Neuronal stem cell (in vitro differentiated cells): Measurements from ENCODE around the gene PACSIN2.

Source experiments
- DNase-seq: peaks from one replicate; pipeline ENCODE4 v3.0.0-alpha.2; 2013; ENCODE audit warnings: low spot score
- H2AFZ ChIP-seq: one replicate; pipeline ENCODE4 v1.6.1; 2013; ENCODE audit warnings: mild to moderate bottlenecking, low read length, inconsistent platforms
- H2AK5ac ChIP-seq: 2 replicates; pipeline ENCODE4 v1.6.1; 2013; ENCODE audit warnings: low read depth, mild to moderate bottlenecking, inconsistent platforms, low read length, moderate library complexity, mixed read lengths
- H2BK120ac ChIP-seq: 2 replicates; pipeline ENCODE4 v1.6.1; 2013; ENCODE audit warnings: low read depth, mild to moderate bottlenecking, inconsistent platforms, low read length, moderate library complexity, mixed read lengths
- H2BK12ac ChIP-seq: one replicate; pipeline ENCODE4 v1.6.1; 2013; ENCODE audit warnings: low read length, inconsistent platforms
- H2BK15ac ChIP-seq: 2 replicates; pipeline ENCODE4 v1.6.1; 2013; ENCODE audit warnings: mild to moderate bottlenecking, low read length, inconsistent platforms, mixed read lengths
- H2BK5ac ChIP-seq: one replicate; pipeline ENCODE4 v1.6.1; 2013; ENCODE audit warnings: inconsistent platforms, mild to moderate bottlenecking, low read length, moderate library complexity
- H3K14ac ChIP-seq: one replicate; pipeline ENCODE4 v1.6.1; 2013; ENCODE audit warnings: low read length, inconsistent platforms
- H3K18ac ChIP-seq: 2 replicates; pipeline ENCODE4 v1.6.1; 2013; ENCODE audit warnings: low read length, inconsistent platforms
- H3K23ac ChIP-seq: 2 replicates; pipeline ENCODE4 v1.6.1; 2013; ENCODE audit warnings: low read depth, mild to moderate bottlenecking, mixed read lengths, low read length, inconsistent platforms; ENCODE audit not compliant: poor library complexity
- H3K27ac ChIP-seq: replicated peaks from 3 replicates; pipeline ENCODE4 v1.5.1; 2013; ENCODE audit warnings: low read length, inconsistent platforms
- H3K27me3 ChIP-seq, 3 experiments: 2 replicates each; pipeline ENCODE4 v1.6.1; 2013; ENCODE audit warnings: low read length in 3 of 3, mild to moderate bottlenecking in 2 of 3, inconsistent platforms in 1 of 3, low read depth in 1 of 3, mixed read lengths in 1 of 3, moderate library complexity in 1 of 3; ENCODE audit not compliant: control insufficient read depth in 3 of 3, insufficient read depth in 3 of 3
- H3K36me3 ChIP-seq, 2 donors: replicated peaks in 1 of 2; 2 replicates each; pipeline ENCODE4 v1.6.1; 2013; ENCODE audit warnings: low read length in 2 of 2; ENCODE audit not compliant: control insufficient read depth in 2 of 2, insufficient read depth in 2 of 2
- H3K4ac ChIP-seq: 2 replicates; pipeline ENCODE4 v1.6.1; 2013; ENCODE audit warnings: inconsistent platforms, mild to moderate bottlenecking, low read length, moderate library complexity
- H3K4me1 ChIP-seq, 2 donors: 1 replicate in 1 of 2; 2 replicates in 1 of 2; pipeline ENCODE4 v1.6.1; 2013; ENCODE audit warnings: low read length in 2 of 2, low read depth in 1 of 2; ENCODE audit not compliant: control insufficient read depth in 2 of 2, insufficient read depth in 1 of 2
- H3K4me2 ChIP-seq: one replicate; pipeline ENCODE4 v1.6.1; 2013; ENCODE audit warnings: mild to moderate bottlenecking, low read length, inconsistent platforms; ENCODE audit not compliant: insufficient read depth, poor library complexity, severe bottlenecking
- H3K4me3 ChIP-seq, 2 donors: 2 replicates each; pipeline ENCODE4 v1.5.1; 2013; ENCODE audit warnings: low read length in 2 of 2, mild to moderate bottlenecking in 2 of 2, inconsistent platforms in 1 of 2, moderate library complexity in 1 of 2
- H3K79me1 ChIP-seq: one replicate; pipeline ENCODE4 v1.6.1; 2013; ENCODE audit warnings: low read depth, mild to moderate bottlenecking, inconsistent platforms, low read length, moderate library complexity
- H3K9ac ChIP-seq: one replicate; pipeline ENCODE4 v1.6.1; 2013; ENCODE audit warnings: mild to moderate bottlenecking, low read depth, low read length, inconsistent platforms; ENCODE audit not compliant: poor library complexity
- H3K9me3 ChIP-seq, 2 donors: replicated peaks in 1 of 2; 2 replicates each; pipeline versions ENCODE3 to v1.6.1; 2013; ENCODE audit warnings: low read length in 2 of 2, mild to moderate bottlenecking in 2 of 2, inconsistent platforms in 1 of 2, low read depth in 1 of 2, mixed read lengths in 1 of 2, moderate library complexity in 1 of 2; ENCODE audit not compliant: control insufficient read depth in 2 of 2, insufficient read depth in 1 of 2
- H4K8ac ChIP-seq: one replicate; pipeline ENCODE4 v1.6.1; 2013; ENCODE audit warnings: low read depth, mild to moderate bottlenecking, inconsistent platforms, low read length, moderate library complexity
- H4K91ac ChIP-seq: one replicate; pipeline ENCODE4 v1.6.1; 2013; ENCODE audit warnings: low read length, low read depth, mild to moderate bottlenecking, inconsistent platforms; ENCODE audit not compliant: poor library complexity
- WGBS, 2 donors: extraction: QIAGEN DNeasy Blood & Tissue Kit; methylation state at CpG; one replicate each; pipeline ENCODE4 v1.1.7; 2013; ENCODE audit warnings: missing lambda C conversion rate in 2 of 2, mixed read lengths in 1 of 2; ENCODE audit not compliant: insufficient read length in 2 of 2, insufficient replicate concordance in 1 of 2; ENCODE audit errors: extremely low coverage in 2 of 2; 5-methylcytosine and 5-hydroxymethylcytosine counted together

The PACSIN2 gene

GRCh38 chr22:42979606-42980005 lies 35.3 kb downstream of the PACSIN2 start:
- no peaks in the 10 kb centered on the region for H3K27me3 ChIP-seq
- no peak overlapping the region for H3K14ac ChIP-seq
- H3K9me3 ChIP-seq: no peaks in the 10 kb centered on the region
- no peak overlapping the region for H2BK12ac ChIP-seq
- no peak overlapping the region for H3K4ac ChIP-seq
- H3K4me3 ChIP-seq: no peak overlapping the region
- H3K18ac ChIP-seq: no peak overlapping the region
- H3K27ac ChIP-seq: no peak overlapping the region
- no peak overlapping the region for H4K91ac ChIP-seq
- H3K4me1 ChIP-seq: peaks cover 4 to 12% of the 10 kb centered on the region in 2 donors
- H2AFZ ChIP-seq: no peak overlapping the region
- H3K36me3 ChIP-seq: no peaks in the 10 kb centered on the region
- H3K4me2 ChIP-seq: no peak overlapping the region
- H2BK120ac ChIP-seq: no peak overlapping the region
- DNase-seq: no peak
- WGBS, 2 donors: 100% methylated on average over 1 of the region's 4 CpGs
- no peak overlapping the region for H3K9ac ChIP-seq
- H2BK15ac ChIP-seq: no peak overlapping the region
- no peak overlapping the region for H2BK5ac ChIP-seq
- no peak overlapping the region for H4K8ac ChIP-seq
- no peaks in the 10 kb centered on the region for H3K79me1 ChIP-seq
- no peak overlapping the region for H2AK5ac ChIP-seq
- H3K23ac ChIP-seq: no peak overlapping the region

GRCh38 chr22:42978453-42979103 lies 36.4 kb downstream of the PACSIN2 start:
- Histone ChIP-seq H3K79me1 (no peaks in the 10 kb centered on the region), H3K9me3 (no peaks in the 10 kb centered on the region), H3K27me3 (no peaks in the 10 kb centered on the region), H3K4ac (no peak overlapping the region), H2BK12ac (no peak overlapping the region), H2AK5ac (no peak overlapping the region), H4K91ac (no peak overlapping the region), H3K23ac (no peak overlapping the region), H3K18ac (peak overlapping the region; percentile 83), H4K8ac (no peak overlapping the region), H3K27ac (peak overlapping the region; percentile 0), H2BK15ac (no peak overlapping the region), H3K4me2 (no peak overlapping the region), H2AFZ (no peak overlapping the region), H3K4me1 (peaks cover 4 to 14% of the 10 kb centered on the region in 2 donors), H3K14ac (no peak overlapping the region), H2BK120ac (no peak overlapping the region), H3K36me3 (no peaks in the 10 kb centered on the region), H2BK5ac (no peak overlapping the region), H3K4me3 (no peak overlapping the region), H3K9ac (no peak overlapping the region)
- peak; percentile 24 for DNase-seq
- WGBS, 2 donors: no CpG with 5 or more reads among the region's 5 CpGs

DNA sequence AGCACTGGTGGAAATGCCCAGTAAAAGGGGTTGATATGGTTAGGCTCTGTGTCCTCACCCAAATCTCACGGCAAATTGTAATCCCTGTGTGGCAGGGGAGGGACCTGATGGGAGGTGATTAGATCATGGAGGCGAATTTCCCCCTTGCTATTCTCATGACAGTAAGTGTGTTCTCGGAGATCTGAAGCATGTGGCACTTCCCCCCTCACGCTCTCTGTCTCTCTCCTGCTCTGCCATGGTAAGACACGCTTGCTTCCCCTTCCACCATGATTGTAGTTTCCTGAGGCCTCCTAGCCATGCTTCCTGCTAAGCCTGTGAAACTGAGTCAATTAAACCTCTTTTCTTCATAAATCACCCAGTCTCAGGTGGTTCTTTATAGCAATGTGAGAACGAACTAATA lies 37.4 kb downstream of the PACSIN2 start:
- no peak overlapping the region for H3K27ac ChIP-seq
- no peak overlapping the region for H2BK12ac ChIP-seq
- H4K91ac ChIP-seq: no peak overlapping the region
- H3K27me3 ChIP-seq: no peaks in the 10 kb centered on the region
- no peaks in the 10 kb centered on the region for H3K36me3 ChIP-seq
- H2BK120ac ChIP-seq: no peak overlapping the region
- no peaks in the 10 kb centered on the region for H3K9me3 ChIP-seq
- no peak overlapping the region for H3K4me3 ChIP-seq
- H3K4ac ChIP-seq: no peak overlapping the region
- H3K4me2 ChIP-seq: no peak overlapping the region
- no peak overlapping the region for H3K18ac ChIP-seq
- no CpG with 5 or more reads among the region's 6 CpGs for WGBS, 2 donors
- H2AFZ ChIP-seq: no peak overlapping the region
- H2BK15ac ChIP-seq: no peak overlapping the region
- H4K8ac ChIP-seq: no peak overlapping the region
- H3K79me1 ChIP-seq: no peaks in the 10 kb centered on the region
- H3K4me1 ChIP-seq: peaks cover 6 to 16% of the 10 kb centered on the region in 2 donors
- no peak for DNase-seq
- no peak overlapping the region for H3K9ac ChIP-seq
- no peak overlapping the region for H2AK5ac ChIP-seq
- H2BK5ac ChIP-seq: no peak overlapping the region
- H3K23ac ChIP-seq: no peak overlapping the region
- no peak overlapping the region for H3K14ac ChIP-seq

DNA sequence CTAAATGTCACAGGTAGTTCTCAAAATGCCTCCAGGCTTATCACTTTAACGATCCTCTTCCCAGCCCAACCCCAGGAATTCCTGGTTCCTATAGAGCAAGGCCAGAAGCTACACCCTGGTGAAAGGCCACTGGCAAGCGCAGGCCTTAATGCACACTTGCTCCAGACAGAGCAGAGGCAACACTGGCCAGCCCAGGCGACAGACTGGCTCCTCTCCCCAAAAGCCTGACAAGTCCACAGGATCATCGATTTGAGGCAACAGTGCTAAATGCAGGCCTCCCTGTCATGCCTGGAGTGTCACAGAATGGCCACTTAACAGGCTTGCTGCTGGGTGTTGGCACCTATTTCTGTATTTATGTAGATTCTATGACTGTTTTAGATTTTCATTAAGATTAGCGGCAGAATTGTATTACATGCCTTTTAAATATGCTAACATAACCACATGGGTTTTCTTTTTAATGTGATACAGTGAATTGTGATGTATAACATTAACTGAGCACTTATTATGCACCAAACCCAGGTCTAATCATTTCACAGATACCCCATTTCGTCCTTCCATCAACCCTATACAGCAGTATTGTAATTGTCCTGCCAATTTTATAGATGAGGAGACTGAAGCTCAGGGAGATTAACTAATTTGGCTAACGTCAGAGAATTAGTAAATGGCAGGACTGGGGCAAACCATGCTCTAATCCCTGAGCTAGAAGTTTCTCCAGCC lies 38.6 kb downstream of the PACSIN2 start:
- WGBS, 2 donors: no CpG with 5 or more reads among the region's 7 CpGs
- H3K4me2 ChIP-seq: no peak overlapping the region
- H3K4me1 ChIP-seq: peaks cover 6 to 16% of the 10 kb centered on the region in 2 donors
- H3K9ac ChIP-seq: no peak overlapping the region
- H3K4ac ChIP-seq: no peak overlapping the region
- no peaks in the 10 kb centered on the region for H3K36me3 ChIP-seq
- no peak overlapping the region for H2BK12ac ChIP-seq
- H3K9me3 ChIP-seq: no peaks in the 10 kb centered on the region
- H4K91ac ChIP-seq: no peak overlapping the region
- H2BK120ac ChIP-seq: no peak overlapping the region
- H2BK5ac ChIP-seq: no peak overlapping the region
- H2AK5ac ChIP-seq: no peak overlapping the region
- no peaks in the 10 kb centered on the region for H3K79me1 ChIP-seq
- H3K27ac ChIP-seq: no peak overlapping the region
- H3K18ac ChIP-seq: no peak overlapping the region
- H3K14ac ChIP-seq: no peak overlapping the region
- no peak overlapping the region for H2BK15ac ChIP-seq
- no peak overlapping the region for H2AFZ ChIP-seq
- no peak for DNase-seq
- no peak overlapping the region for H3K23ac ChIP-seq
- H3K27me3 ChIP-seq: no peaks in the 10 kb centered on the region
- no peak overlapping the region for H4K8ac ChIP-seq
- H3K4me3 ChIP-seq: no peak overlapping the region
